Measurements from ENCODE around the gene TEX53.

- TF ChIP-seq CTCF (IDR thresholded peaks at IDR 0.05) (peak; percentile 73 to 89 (median 86)), POLR2A (IDR thresholded peaks at IDR 0.05) (no peak)
These were observed 3.9 kb downstream of the TEX53 start for GRCh38 chr9:114653556-114654159.
